GM12873 (cell line): ENCODE results near the gene NADSYN1.

Experiments
- CTCF ChIP-seq: IDR thresholded peaks from 2 replicates; pipeline ENCODE4 v1.5.1; 2012; ENCODE audit warnings: low read depth, mild to moderate bottlenecking, moderate library complexity, low read length, control low read depth; ENCODE audit not compliant: insufficient read depth; ENCODE audit errors: missing control alignments

Gene NADSYN1

GRCh38 chr11:71490044-71490730, 37.2 kb downstream of the NADSYN1 start:
- TF ChIP-seq CTCF, result no peak

- TF ChIP-seq CTCF, result no peak
Measured at GRCh38 chr11:71490731-71491390, 37.9 kb downstream of the NADSYN1 start.

- no peak for TF ChIP-seq CTCF
Measured at GRCh38 chr11:71491531-71491930, 38.5 kb downstream of the NADSYN1 start.

- TF ChIP-seq CTCF, result no peak
Measured at GRCh38 chr11:71491940-71492339, 38.9 kb downstream of the NADSYN1 start.

GRCh38 chr11:71495286-71496230, 42.6 kb downstream of the NADSYN1 start:
- no peak for TF ChIP-seq CTCF

- no peak for TF ChIP-seq CTCF
Measured at GRCh38 chr11:71496421-71496820, 43.4 kb downstream of the NADSYN1 start.

GRCh38 chr11:71498091-71498490, 45.1 kb downstream of the NADSYN1 start:
- no peak for TF ChIP-seq CTCF
